ENCODE data around the gene TRAPPC11.
"Not testable (repeated sequence)": the region's sequence is repeated elsewhere in the genome, so short reads cannot be mapped to it uniquely, and the experiment has no call there.

Gene TRAPPC11

DNA sequence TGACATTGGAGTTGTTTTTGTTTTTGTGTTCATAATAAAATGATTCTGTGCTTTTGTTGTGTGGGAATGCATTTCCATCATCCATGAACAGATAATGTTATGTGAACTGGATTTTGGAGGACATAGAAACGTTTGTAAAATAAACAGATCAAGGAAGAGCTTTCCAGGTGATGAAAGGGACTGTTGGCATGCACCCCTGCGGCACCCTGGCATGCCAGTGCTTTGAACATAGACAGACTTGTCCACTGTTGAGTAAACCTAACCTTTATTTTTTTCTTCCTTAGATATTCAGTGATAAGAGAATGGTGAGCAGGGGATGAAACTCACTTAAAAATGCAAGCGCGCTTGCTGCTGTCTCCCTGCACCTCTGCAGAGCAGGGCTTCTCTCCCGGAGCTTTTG, 59.8 kb downstream of the TRAPPC11 start:
- Mint-ChIP-seq H3K27ac (no peak overlapping the region), H3K27me3 (ENCODE audit: low read depth) (peaks cover 21% of the 10 kb centered on the region), H3K9me3 (no peaks in the 10 kb centered on the region), H3K4me1 (ENCODE audit: low read depth) (peaks cover 10% of the 10 kb centered on the region), H3K4me3 (no peak overlapping the region), H3K36me3 (ENCODE audit: low read depth) (no peaks in the 10 kb centered on the region)
- no peak for DNase-seq (ENCODE audit: low spot score)

DNA sequence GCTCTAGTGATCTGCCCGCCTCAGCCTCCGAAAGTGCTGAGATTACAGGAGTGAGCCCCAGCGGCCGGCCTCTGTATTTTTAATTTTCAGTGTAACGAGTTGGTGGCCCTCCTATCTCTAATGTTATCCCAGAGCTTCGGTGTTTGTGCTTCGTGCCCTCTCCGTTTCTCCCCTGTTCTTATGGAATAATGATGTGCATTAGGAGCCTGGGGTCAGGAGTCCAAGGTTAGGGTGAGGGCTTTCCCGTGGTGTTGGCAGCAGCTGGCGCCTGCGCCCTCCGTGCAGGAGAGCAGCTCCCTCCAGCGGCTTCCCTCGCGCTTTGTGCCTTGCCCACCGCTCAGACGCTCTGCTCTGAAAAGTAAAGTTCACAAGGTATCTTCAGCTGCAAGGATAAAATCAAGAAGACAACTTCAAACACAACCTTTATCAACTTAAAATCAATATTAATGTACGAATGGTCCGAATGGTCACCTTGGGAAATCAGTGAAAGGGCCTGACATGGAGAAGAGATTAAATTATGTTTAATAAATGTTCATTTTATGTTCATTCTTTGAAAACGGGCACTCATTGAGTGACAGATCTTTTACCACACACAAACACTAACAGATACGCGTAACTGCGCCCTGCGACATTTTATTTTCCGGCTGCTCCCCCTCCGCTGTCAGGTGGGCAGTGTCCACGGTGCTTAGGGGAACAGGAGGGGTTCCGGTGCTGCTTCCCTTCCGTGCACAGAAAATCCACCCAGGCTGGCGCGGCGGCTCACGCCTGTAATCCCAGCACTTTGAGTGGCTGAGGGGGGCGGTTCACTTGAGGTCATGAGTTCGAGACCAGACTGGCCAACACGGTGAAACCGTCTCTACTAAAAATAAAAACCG, 62.4 kb downstream of the TRAPPC11 start:
- peaks cover 24% of the 10 kb centered on the region for H3K27me3 Mint-ChIP-seq (ENCODE audit: low read depth)
- peaks cover 10% of the 10 kb centered on the region for H3K4me1 Mint-ChIP-seq (ENCODE audit: low read depth)
- H3K9me3 Mint-ChIP-seq: no peaks in the 10 kb centered on the region
- no peak overlapping the region for H3K27ac Mint-ChIP-seq
- no peaks in the 10 kb centered on the region for H3K36me3 Mint-ChIP-seq (ENCODE audit: low read depth)
- peak overlapping the region; percentile 67 for H3K4me3 Mint-ChIP-seq
- DNase-seq (ENCODE audit: low spot score): peak; percentile 37

DNA sequence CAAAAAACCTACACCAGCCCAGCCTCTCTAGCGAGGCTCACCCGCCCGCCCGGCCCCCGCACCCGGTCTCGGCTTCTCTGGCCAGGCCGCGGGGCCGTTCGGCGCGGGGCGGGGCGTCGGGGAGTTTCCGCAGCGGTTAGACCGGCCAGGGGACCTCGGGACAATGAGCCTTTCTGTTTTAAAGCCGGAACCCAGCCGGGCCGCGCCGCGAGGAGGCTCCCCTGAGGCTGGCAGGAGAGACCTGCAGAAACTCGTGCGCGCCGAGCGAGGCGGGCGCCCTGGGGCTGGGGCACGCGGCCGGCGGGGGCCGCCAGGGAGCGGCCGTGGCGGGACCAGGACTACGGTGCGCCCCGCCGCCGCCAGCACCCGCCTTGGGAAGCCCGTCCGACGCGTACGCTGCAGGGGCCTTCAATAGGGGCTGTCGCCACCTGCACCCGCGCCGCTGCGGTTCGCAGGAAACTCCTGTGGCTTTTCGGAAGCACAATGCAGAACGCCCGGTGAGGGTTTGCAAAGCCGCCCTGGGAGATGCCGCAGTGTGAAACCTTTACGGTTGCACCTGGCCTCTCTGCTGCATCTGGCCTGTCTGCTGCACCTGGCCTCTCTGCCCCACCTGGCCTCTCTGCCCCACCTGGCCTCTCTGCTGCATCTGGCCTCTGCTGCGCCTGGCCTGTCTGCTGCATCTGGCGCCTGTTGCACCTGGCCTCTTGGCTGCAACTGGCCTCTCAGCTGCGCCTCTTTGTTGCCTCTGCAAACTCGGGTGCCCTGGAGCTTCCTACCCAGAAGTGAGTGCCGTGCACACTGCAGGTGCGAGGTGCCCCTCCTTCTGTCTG, 63.9 kb downstream of the TRAPPC11 start:
- H3K27me3 Mint-ChIP-seq (ENCODE audit: low read depth): peaks cover 27% of the 10 kb centered on the region
- H3K27ac Mint-ChIP-seq: no peak overlapping the region
- H3K4me1 Mint-ChIP-seq (ENCODE audit: low read depth): peaks cover 10% of the 10 kb centered on the region

DNA sequence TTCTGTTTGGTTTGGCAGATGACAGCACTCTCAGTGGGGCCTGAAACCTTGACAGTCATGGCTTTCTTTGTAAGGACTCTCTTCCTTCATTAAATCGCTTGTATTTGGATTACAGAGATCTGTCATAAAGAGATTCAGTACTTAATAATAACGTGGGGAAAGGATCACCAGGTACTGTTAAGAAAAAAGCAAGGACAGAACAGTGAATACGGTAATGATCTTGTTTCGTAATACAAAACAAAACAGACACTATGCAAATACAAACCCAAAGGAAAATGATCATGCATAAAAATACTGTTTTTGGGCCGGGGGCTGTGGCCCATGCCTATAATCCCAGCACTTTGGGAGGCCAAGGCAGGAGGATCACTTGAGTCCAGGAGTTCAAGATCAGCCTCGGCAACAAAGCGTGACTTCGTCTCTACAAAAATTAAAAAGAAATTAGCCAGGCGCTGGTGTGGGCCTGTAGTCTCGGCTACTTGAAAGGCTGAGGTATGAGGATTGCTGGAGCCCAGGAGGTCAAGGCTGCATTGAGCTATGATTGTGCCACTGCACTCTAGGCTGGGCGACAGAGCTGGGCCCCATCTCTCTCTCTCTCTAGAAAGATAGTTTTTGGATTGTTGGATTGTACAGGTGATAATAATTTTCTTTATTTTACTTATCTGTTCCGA, 64.6 kb downstream of the TRAPPC11 start:
- Mint-ChIP-seq H3K27me3 (ENCODE audit: low read depth) (peaks cover 28% of the 10 kb centered on the region), H3K9me3 (no peaks in the 10 kb centered on the region), H3K4me3 (peak overlapping the region; percentile 78), H3K4me1 (ENCODE audit: low read depth) (peaks cover 10% of the 10 kb centered on the region), H3K27ac (no peak overlapping the region), H3K36me3 (ENCODE audit: low read depth) (no peaks in the 10 kb centered on the region)
- DNase-seq (ENCODE audit: low spot score): no peak

More for the DNA sequence above, 63.9 kb downstream of the TRAPPC11 start:
- no peaks in the 10 kb centered on the region for H3K36me3 Mint-ChIP-seq (ENCODE audit: low read depth)
- peak overlapping the region; percentile 83 for H3K4me3 Mint-ChIP-seq
- H3K9me3 Mint-ChIP-seq: no peaks in the 10 kb centered on the region
- peak; percentile 46 for DNase-seq (ENCODE audit: low spot score)

DNA sequence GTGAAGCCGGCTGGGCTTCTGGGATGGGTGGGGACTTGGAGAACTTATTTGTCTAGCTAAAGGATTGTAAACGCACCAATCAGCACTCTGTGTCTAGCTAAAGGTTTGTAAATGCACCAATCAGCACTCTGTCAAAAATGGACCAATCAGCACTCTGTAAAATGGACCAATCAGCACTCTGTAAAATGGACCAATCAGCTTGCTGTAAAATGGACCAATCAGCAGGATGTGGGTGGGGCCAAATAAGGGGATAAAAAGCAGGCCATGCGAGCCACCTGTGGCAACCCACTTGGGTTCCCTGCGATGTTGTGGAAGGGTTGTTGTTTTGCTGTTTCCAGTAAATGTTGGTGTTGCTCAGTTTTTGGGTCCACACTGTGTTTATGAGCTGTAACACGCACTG, 66.5 kb downstream of the TRAPPC11 start:
- H3K4me3 Mint-ChIP-seq; DNase-seq (ENCODE audit: low spot score); H3K36me3 Mint-ChIP-seq (ENCODE audit: low read depth); H3K4me1 Mint-ChIP-seq (ENCODE audit: low read depth); H3K27ac Mint-ChIP-seq; H3K9me3 Mint-ChIP-seq: not testable (repeated sequence)
- H3K27me3 Mint-ChIP-seq (ENCODE audit: low read depth): peaks cover 22% of the 10 kb centered on the region

DNA sequence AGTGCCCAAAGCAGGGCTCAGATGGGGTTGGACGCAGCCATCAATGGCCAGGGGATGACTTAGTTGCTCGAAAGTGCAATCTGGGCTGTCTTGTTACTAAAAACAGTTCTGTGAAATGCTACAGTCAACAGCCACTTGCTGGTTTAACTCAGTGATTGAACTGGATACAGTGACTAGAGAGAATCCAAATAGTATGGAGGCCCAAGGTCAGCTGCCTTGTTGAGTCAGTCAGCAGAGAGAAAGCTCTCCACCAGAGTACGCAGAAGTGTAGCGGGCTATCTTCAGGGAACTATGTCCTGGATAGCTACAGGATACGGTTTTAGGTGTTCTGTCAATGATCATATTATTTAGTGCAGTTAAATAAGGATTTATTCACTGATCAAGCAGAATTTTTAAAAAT, 68.4 kb downstream of the TRAPPC11 start:
- Mint-ChIP-seq H3K27me3 (ENCODE audit: low read depth) (peaks cover 12% of the 10 kb centered on the region), H3K27ac (no peak overlapping the region), H3K4me1 (ENCODE audit: low read depth) (peaks cover 5% of the 10 kb centered on the region), H3K4me3 (no peak overlapping the region), H3K9me3 (no peaks in the 10 kb centered on the region), H3K36me3 (ENCODE audit: low read depth) (no peaks in the 10 kb centered on the region)
- no peak for DNase-seq (ENCODE audit: low spot score)

DNA sequence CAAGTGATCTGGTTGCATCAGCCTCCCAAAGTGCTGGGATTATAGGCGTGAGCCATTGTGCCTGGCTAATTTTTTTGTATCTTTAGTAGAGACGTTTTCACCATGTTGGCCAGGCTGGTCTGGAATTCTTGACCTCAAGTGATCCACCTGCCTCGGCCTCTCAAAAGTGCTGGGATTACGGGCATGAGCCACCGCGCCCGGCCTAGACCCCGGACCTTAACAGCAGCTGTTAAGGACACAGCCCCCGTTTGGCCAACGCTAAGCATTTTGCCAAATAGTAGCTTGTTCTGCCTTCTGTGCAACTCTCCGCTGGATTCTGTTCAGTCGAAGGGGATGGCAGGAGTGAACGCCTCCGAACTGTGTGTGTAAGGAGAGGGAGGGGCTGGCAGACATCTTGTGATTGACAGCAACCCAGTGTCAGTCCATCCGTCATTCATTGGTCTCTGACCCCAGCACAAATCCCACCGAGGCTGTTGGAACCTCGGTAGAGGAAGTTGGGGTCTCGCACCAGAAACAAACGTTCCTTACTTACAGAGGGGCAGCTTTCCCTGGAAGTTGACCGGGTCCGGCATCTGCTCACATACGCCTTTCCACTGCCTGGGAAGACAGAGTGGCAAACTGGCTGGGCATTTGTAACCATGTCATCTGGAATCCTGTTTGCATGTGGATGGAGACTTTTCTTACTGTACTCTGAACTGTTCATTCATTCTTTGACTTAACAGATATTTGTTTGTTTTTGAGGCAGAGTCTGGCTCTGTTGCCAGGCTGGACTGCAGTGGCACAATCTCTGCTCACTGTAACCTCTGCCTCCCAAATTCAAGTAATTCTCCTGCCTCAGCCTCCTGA, 69.4 kb downstream of the TRAPPC11 start:
- no peak for DNase-seq (ENCODE audit: low spot score)
- H3K27ac Mint-ChIP-seq: no peak overlapping the region
- no peaks in the 10 kb centered on the region for H3K36me3 Mint-ChIP-seq (ENCODE audit: low read depth)
- H3K4me1 Mint-ChIP-seq (ENCODE audit: low read depth): peaks cover 1% of the 10 kb centered on the region
- no peak overlapping the region for H3K4me3 Mint-ChIP-seq
- no peaks in the 10 kb centered on the region for H3K9me3 Mint-ChIP-seq
- peaks cover 9% of the 10 kb centered on the region for H3K27me3 Mint-ChIP-seq (ENCODE audit: low read depth)

DNA sequence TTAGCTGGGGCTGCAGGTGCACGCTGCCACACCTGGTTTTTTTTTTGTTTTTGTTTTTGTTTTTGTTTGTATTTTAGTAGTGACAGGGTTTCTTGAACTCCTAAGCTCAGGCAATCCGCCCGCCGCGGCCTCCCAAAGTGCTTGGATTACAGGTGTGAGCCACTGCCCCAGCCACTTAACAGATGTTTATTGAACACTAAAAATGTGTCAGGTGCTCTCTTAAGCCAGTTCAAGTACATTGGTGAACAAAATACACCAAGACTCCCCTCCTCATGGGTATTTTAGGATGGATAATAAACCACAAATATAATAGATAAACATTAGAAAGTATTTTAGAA, 69.9 kb downstream of the TRAPPC11 start:
- no peaks in the 10 kb centered on the region for H3K9me3 Mint-ChIP-seq
- no peaks in the 10 kb centered on the region for H3K4me1 Mint-ChIP-seq (ENCODE audit: low read depth)
- peaks cover 7% of the 10 kb centered on the region for H3K27me3 Mint-ChIP-seq (ENCODE audit: low read depth)
- no peaks in the 10 kb centered on the region for H3K36me3 Mint-ChIP-seq (ENCODE audit: low read depth)
- no peak overlapping the region for H3K4me3 Mint-ChIP-seq
- no peak for DNase-seq (ENCODE audit: low spot score)
- no peak overlapping the region for H3K27ac Mint-ChIP-seq

DNA sequence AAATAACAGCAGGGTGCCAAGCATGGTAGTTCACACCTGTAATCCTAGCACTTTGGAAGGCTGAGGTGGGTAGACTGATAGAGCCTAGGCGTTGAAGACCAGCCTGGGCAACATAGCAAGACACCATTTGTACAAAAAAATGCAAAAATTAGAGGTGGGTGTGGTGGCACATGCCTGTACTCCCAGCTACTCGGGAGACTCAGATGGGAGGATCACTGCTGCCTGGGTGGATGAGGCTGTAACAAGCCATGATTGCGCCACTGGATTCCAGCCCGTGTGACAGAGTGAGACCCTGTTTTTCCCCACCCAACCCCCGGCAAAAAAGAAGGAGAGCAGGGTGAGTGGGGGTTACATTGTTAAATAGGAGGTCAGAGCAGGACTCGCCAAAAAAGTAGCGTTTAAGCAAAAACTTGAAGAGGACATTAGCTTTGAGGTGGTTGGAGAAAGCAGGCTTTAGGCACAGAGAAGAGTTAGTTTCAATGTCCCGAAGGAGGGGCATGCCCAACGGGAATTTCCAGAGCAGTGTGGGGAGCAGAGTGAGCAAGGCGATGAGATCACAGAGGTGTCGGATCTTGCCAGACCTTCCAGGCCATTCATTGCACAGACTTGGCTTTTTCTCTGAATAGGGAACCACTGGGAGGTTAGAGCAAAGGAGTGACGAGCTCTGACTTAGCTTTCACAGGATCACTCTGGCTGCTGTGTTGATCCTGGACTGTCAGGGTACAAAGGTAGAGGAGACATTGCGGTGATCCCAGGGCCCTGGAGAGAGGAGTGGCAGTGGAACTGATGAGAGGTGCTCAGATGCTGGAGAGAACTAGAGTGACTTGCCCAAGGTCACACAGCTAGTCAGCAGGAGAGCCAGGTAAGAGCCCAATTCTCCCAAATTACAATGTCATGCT, 70.6 kb downstream of the TRAPPC11 start:
- DNase-seq (ENCODE audit: low spot score): no peak
- H3K4me1 Mint-ChIP-seq (ENCODE audit: low read depth): no peaks in the 10 kb centered on the region
- H3K27ac Mint-ChIP-seq: no peak overlapping the region
- H3K9me3 Mint-ChIP-seq: no peaks in the 10 kb centered on the region
- H3K4me3 Mint-ChIP-seq: no peak overlapping the region
- no peaks in the 10 kb centered on the region for H3K36me3 Mint-ChIP-seq (ENCODE audit: low read depth)
- H3K27me3 Mint-ChIP-seq (ENCODE audit: low read depth): peaks cover 7% of the 10 kb centered on the region

DNA sequence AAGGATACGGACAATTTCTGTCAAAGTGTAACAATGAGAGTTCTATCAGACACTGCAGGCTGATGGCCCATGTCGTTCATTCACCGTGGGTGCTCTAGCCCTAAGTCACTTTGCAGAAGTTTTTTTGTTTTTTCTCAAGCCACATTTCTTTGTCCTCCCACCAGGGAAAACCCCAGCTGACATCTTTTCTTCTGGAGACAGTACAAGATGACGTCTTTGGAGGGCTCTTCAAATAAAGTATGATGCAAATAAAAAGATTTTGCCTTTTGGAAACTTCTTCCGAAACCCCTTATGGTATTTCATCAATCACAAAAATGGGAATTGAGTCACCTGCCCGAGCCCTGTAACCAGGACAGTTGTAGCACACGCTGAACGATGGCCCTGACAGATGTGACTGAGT, 73.2 kb downstream of the TRAPPC11 start:
- no peak overlapping the region for H3K4me3 Mint-ChIP-seq
- H3K27me3 Mint-ChIP-seq (ENCODE audit: low read depth): peaks cover 4% of the 10 kb centered on the region
- H3K27ac Mint-ChIP-seq: no peak overlapping the region
- H3K36me3 Mint-ChIP-seq (ENCODE audit: low read depth): no peaks in the 10 kb centered on the region
- no peaks in the 10 kb centered on the region for H3K9me3 Mint-ChIP-seq
- DNase-seq (ENCODE audit: low spot score): no peak
- no peaks in the 10 kb centered on the region for H3K4me1 Mint-ChIP-seq (ENCODE audit: low read depth)

DNA sequence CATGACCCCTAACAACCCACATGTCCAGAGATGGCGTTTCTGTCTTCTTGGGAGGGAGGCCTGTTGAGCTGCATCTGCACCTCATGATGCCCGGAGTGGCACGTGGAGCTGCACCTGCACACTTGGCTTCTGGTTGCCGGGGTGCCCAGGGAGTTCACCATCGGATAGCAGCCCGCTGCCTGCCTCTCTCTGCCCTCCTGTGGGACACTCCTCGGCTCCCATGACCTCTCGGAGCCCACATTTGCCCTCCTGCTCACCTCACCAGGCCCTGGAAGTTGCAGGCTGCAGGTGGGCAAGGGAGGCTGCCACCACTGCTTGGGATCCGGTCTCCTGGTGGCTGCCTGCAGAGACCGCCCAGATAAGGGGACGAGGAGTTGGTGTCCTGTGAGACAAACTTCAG, 74.1 kb downstream of the TRAPPC11 start:
- H3K27me3 Mint-ChIP-seq (ENCODE audit: low read depth): no peaks in the 10 kb centered on the region
- no peak for DNase-seq (ENCODE audit: low spot score)
- no peaks in the 10 kb centered on the region for H3K4me1 Mint-ChIP-seq (ENCODE audit: low read depth)
- no peak overlapping the region for H3K4me3 Mint-ChIP-seq
- no peaks in the 10 kb centered on the region for H3K9me3 Mint-ChIP-seq
- H3K36me3 Mint-ChIP-seq (ENCODE audit: low read depth): no peaks in the 10 kb centered on the region
- H3K27ac Mint-ChIP-seq: no peak overlapping the region

DNA sequence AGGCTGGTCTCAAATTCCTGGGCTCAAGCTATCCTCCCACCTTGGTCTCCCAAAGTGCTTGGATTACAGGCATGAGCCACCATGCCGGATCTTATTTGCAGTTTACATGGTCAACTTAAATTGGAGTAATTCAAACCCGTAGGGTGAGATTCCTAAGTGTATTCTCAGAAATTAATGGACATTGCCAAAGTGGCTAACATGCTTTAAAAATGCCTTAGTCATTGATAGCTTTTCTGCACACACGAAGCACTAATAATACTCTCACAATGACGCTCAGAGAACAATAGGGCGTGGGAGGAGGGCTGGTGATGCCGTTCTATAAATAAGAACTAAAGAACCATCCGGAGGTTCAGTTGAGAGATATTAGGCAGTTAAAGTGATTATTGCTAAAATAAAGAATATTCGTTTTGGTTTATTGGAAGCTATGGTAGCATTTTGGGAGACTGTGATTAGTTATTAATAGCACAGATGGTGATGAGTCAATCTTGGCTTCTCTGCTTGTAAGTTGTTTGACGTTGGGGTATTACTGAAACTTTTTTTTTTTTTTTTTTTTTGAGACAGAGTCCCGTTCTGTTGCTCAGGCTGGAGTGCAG, 79.1 kb downstream of the TRAPPC11 start:
- no peaks in the 10 kb centered on the region for H3K4me1 Mint-ChIP-seq (ENCODE audit: low read depth)
- DNase-seq (ENCODE audit: low spot score): no peak
- H3K9me3 Mint-ChIP-seq: no peaks in the 10 kb centered on the region
- no peaks in the 10 kb centered on the region for H3K36me3 Mint-ChIP-seq (ENCODE audit: low read depth)
- H3K27me3 Mint-ChIP-seq (ENCODE audit: low read depth): peaks cover 4% of the 10 kb centered on the region
- H3K4me3 Mint-ChIP-seq: no peak overlapping the region
- H3K27ac Mint-ChIP-seq: no peak overlapping the region
